VCaP (cell line): ENCODE measurements around the gene MYO1D.

Experiments
- H3K27ac ChIP-seq: fragments of 450-650 bp; 2 replicates; pipeline ENCODE4 v1.5.1; 2017
- CTCF ChIP-seq: fragments of 450-650 bp; conservative IDR thresholded peaks from 2 replicates; pipeline ENCODE4 v1.5.1; 2017; ENCODE audit warnings: mild to moderate bottlenecking, moderate library complexity

The MYO1D gene

GRCh38 chr17:32824334-32824733, 52.6 kb downstream of the MYO1D start:
- TF ChIP-seq CTCF = no peak
- peak overlapping the region; percentile 11 for H3K27ac ChIP-seq

- H3K27ac ChIP-seq = peak overlapping the region; percentile 57; the same call in 1 of the 2 replicates
Observed at GRCh38 chr17:32822996-32823395, 53.9 kb downstream of the MYO1D start.

GRCh38 chr17:32821987-32822934, 54.7 kb downstream of the MYO1D start:
- H3K27ac ChIP-seq = peak overlapping the region; percentile 57; the same call in 1 of the 2 replicates

More at GRCh38 chr17:32822996-32823395, 53.9 kb downstream of the MYO1D start:
- no peak for TF ChIP-seq CTCF

- TF ChIP-seq CTCF = no peak
- no peak overlapping the region for H3K27ac ChIP-seq
Observed at GRCh38 chr17:32820440-32820839, 56.5 kb downstream of the MYO1D start.

GRCh38 chr17:32819787-32820186, 57.1 kb downstream of the MYO1D start:
- TF ChIP-seq CTCF = no peak
- no peak overlapping the region for H3K27ac ChIP-seq

- H3K27ac ChIP-seq = no peak overlapping the region
Observed at GRCh38 chr17:32819035-32819434, 57.9 kb downstream of the MYO1D start.

GRCh38 chr17:32815460-32815859, 61.5 kb downstream of the MYO1D start:
- no peak for TF ChIP-seq CTCF
- no peak overlapping the region for H3K27ac ChIP-seq

More at GRCh38 chr17:32819035-32819434, 57.9 kb downstream of the MYO1D start:
- no peak for TF ChIP-seq CTCF

GRCh38 chr17:32814836-32815235, 62.1 kb downstream of the MYO1D start:
- TF ChIP-seq CTCF = no peak

More at GRCh38 chr17:32814836-32815235, 62.1 kb downstream of the MYO1D start:
- H3K27ac ChIP-seq = no peak overlapping the region
